ENCODE measurements around the gene NFASC.

The NFASC gene

GRCh38 chr1:204928671-204929486 lies 58.2 kb downstream of the NFASC start:
- DNase-seq (ENCODE audit: low spot score) = no peak

- DNase-seq (ENCODE audit: low spot score) = no peak
Observed at GRCh38 chr1:204929487-204930154, 59.0 kb downstream of the NFASC start.

GRCh38 chr1:204930155-204930523 lies 59.5 kb downstream of the NFASC start:
- no peak for DNase-seq (ENCODE audit: low spot score)

GRCh38 chr1:204931313-204931712 lies 60.7 kb downstream of the NFASC start:
- no peak for DNase-seq (ENCODE audit: low spot score)

- no peak for DNase-seq (ENCODE audit: low spot score)
Observed at GRCh38 chr1:204931768-204932572, 61.3 kb downstream of the NFASC start.

GRCh38 chr1:204932573-204932909 lies 61.9 kb downstream of the NFASC start:
- no peak for DNase-seq (ENCODE audit: low spot score)

- no peak for DNase-seq (ENCODE audit: low spot score)
Observed at GRCh38 chr1:204935155-204935554, 64.5 kb downstream of the NFASC start.

- no peak for DNase-seq (ENCODE audit: low spot score)
Observed at GRCh38 chr1:204936765-204937164, 66.1 kb downstream of the NFASC start.

GRCh38 chr1:204937901-204938300 lies 67.2 kb downstream of the NFASC start:
- DNase-seq (ENCODE audit: low spot score) = no peak

GRCh38 chr1:204940591-204940990 lies 69.9 kb downstream of the NFASC start:
- DNase-seq (ENCODE audit: low spot score) = no peak

GRCh38 chr1:204941421-204942338 lies 71.0 kb downstream of the NFASC start:
- peak; percentile 83 for DNase-seq (ENCODE audit: low spot score)

- DNase-seq (ENCODE audit: low spot score) = no peak
Observed at GRCh38 chr1:204943495-204943894, 72.8 kb downstream of the NFASC start.

GRCh38 chr1:204944662-204945061 lies 74.0 kb downstream of the NFASC start:
- DNase-seq (ENCODE audit: low spot score) = no peak

GRCh38 chr1:204945565-204945977 lies 74.9 kb downstream of the NFASC start:
- no peak for DNase-seq (ENCODE audit: low spot score)

GRCh38 chr1:204946640-204947039 lies 76.0 kb downstream of the NFASC start:
- DNase-seq (ENCODE audit: low spot score) = no peak

- no peak for DNase-seq (ENCODE audit: low spot score)
Observed at GRCh38 chr1:204947338-204947737, 76.7 kb downstream of the NFASC start.

GRCh38 chr1:204947747-204948146 lies 77.1 kb downstream of the NFASC start:
- DNase-seq (ENCODE audit: low spot score) = no peak

- no peak for DNase-seq (ENCODE audit: low spot score)
Observed at GRCh38 chr1:204950353-204951001, 79.8 kb downstream of the NFASC start.

- DNase-seq (ENCODE audit: low spot score) = no peak
Observed at GRCh38 chr1:204958317-204959307, 88.0 kb downstream of the NFASC start.

- no peak for DNase-seq (ENCODE audit: low spot score)
Observed at GRCh38 chr1:204959374-204959773, 88.7 kb downstream of the NFASC start.

All from ecto neural progenitor cell (in vitro differentiated cells).